Neural progenitor cell (in vitro differentiated cells): ENCODE data around the gene EPB41. TPM values are rescaled to one million over a fixed set of nuclear protein-coding genes. Genes with fewer than 3 reads are reported as not detected.

ENCODE experiments used
- DNase-seq: peaks from one replicate; pipeline ENCODE4 v3.0.0-alpha.2; 2016; ENCODE audit warnings: low spot score
- H2AFZ ChIP-seq: fragments of 200-600 bp; sonication (generic); replicated peaks from 2 replicates; pipeline ENCODE4 v1.6.1; 2016; ENCODE audit warnings: antibody characterized with exemption
- H3F3A ChIP-seq: fragments of 200-600 bp; sonication (generic); 2 replicates; pipeline ENCODE4 v1.6.1; 2016; ENCODE audit warnings: antibody characterized with exemption, low read depth
- H3K27ac ChIP-seq: fragments of 200-600 bp; sonication (generic); 2 replicates; pipeline ENCODE4 v1.5.1; 2016; ENCODE audit warnings: mild to moderate bottlenecking
- H3K27me3 ChIP-seq: fragments of 200-600 bp; sonication (generic); 2 replicates; pipeline ENCODE4 v1.6.1; 2016; ENCODE audit warnings: mild to moderate bottlenecking, moderate library complexity
- H3K36me3 ChIP-seq: fragments of 200-600 bp; sonication (generic); 2 replicates; pipeline ENCODE4 v1.5.1; 2016
- H3K4me1 ChIP-seq: fragments of 200-600 bp; sonication (generic); 2 replicates; pipeline ENCODE4 v1.6.1; 2016; ENCODE audit warnings: mixed run types
- H3K4me2 ChIP-seq: fragments of 200-600 bp; sonication (generic); 2 replicates; pipeline ENCODE4 v1.6.1; 2016
- H3K4me3 ChIP-seq: fragments of 200-600 bp; sonication (generic); 2 replicates; pipeline ENCODE4 v1.5.1; 2016
- H3K79me2 ChIP-seq: fragments of 200-600 bp; sonication (generic); 2 replicates; pipeline ENCODE4 v1.6.1; 2016; ENCODE audit warnings: low read depth
- H3K9ac ChIP-seq: fragments of 200-600 bp; sonication (generic); 2 replicates; pipeline ENCODE4 v1.6.1; 2016
- H3K9me3 ChIP-seq: fragments of 200-600 bp; sonication (generic); 2 replicates; pipeline ENCODE4 v1.5.1; 2016; ENCODE audit warnings: low read depth
- H4K20me1 ChIP-seq: fragments of 200-600 bp; sonication (generic); 2 replicates; pipeline ENCODE4 v1.6.1; 2016; ENCODE audit warnings: low read depth
- H3K27ac Mint-ChIP-seq: 3 replicates; pipeline ENCODE4 v1.8.0; 2021; ENCODE audit warnings: mixed read lengths
- H3K27me3 Mint-ChIP-seq: 2 replicates; pipeline ENCODE4 v1.8.0; 2022; ENCODE audit warnings: low read depth, mild to moderate bottlenecking, inconsistent platforms, moderate library complexity, mixed read lengths; ENCODE audit not compliant: insufficient read depth
- H3K36me3 Mint-ChIP-seq: 3 replicates; pipeline ENCODE4 v1.8.0; 2021; ENCODE audit warnings: mixed read lengths
- H3K4me1 Mint-ChIP-seq: 3 replicates; pipeline ENCODE4 v1.8.0; 2021; ENCODE audit warnings: mixed read lengths
- H3K4me3 Mint-ChIP-seq: 3 replicates; pipeline ENCODE4 v1.8.0; 2021; ENCODE audit warnings: mild to moderate bottlenecking, moderate library complexity, mixed read lengths
- H3K9me3 Mint-ChIP-seq: 3 replicates; pipeline ENCODE4 v1.8.0; 2020; ENCODE audit warnings: mixed read lengths
- EZH2 ChIP-seq: fragments of 200-600 bp; sonication (generic); IDR thresholded peaks from 2 replicates; pipeline ENCODE4 v1.6.1; 2017; ENCODE audit warnings: antibody characterized with exemption, mild to moderate bottlenecking, moderate library complexity
- EZH2phosphoT487 ChIP-seq: fragments of 200-600 bp; sonication (generic); IDR thresholded peaks from 2 replicates; pipeline ENCODE4 v1.6.1; 2017; ENCODE audit warnings: antibody characterized with exemption
- total RNA-seq: library from RNA; depleted of rRNA; stranded (reverse); fragments of >200 nt; gene quantifications from 2 replicates; pipeline ENCODE4 v1.2.3, GENCODE V29; 2015; ENCODE audit warnings: low replicate concordance
- TF ChIP-seq, protein P1 (sequence below): fragments of 200-600 bp; sonication (generic); IDR thresholded peaks from 2 replicates; pipeline ENCODE4 v1.5.1; 2017; ENCODE audit warnings: antibody characterized with exemption, mild to moderate bottlenecking

EPB41 gene
- total RNA-seq, 1 donor from 2014 or later: 211 TPM

DNA sequence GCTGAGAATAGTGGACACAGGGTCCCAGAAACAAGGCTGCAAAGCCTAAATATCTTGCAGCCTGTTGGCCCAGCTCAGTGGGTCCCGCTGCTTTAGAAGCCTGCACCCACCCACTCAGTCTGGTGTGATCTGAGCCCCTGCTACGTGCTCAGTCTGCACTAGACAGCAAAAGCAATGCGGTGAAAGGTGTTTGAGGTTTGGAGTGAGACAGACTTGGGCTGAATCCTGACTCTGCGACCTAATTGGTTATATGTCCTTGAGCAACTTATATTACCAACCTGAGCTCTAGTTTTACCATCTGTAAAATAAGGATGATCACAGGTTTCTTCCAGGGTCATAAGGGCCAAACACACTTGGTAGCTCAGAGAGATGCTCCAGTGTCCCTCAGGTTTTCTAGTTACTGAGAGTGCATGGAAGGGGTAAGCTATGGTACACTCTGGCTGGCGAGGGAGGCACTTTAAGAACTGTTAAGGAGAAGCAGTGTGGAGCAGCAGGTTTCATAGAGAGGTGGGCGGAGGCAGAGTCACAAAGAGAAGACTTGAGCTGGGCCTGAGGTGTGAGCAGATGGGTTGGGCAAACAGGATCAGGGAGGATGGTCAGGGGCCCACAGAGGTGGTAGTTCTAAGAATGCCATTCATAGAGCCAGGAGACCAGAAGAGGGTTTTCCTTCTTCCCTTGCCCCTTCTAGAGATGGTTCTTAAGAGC lies 199.2 kb downstream of the EPB41 start:
- no peak for TF ChIP-seq EZH2
- no peak for TF ChIP-seq EZH2phosphoT487
- TF ChIP-seq, protein P1, sequence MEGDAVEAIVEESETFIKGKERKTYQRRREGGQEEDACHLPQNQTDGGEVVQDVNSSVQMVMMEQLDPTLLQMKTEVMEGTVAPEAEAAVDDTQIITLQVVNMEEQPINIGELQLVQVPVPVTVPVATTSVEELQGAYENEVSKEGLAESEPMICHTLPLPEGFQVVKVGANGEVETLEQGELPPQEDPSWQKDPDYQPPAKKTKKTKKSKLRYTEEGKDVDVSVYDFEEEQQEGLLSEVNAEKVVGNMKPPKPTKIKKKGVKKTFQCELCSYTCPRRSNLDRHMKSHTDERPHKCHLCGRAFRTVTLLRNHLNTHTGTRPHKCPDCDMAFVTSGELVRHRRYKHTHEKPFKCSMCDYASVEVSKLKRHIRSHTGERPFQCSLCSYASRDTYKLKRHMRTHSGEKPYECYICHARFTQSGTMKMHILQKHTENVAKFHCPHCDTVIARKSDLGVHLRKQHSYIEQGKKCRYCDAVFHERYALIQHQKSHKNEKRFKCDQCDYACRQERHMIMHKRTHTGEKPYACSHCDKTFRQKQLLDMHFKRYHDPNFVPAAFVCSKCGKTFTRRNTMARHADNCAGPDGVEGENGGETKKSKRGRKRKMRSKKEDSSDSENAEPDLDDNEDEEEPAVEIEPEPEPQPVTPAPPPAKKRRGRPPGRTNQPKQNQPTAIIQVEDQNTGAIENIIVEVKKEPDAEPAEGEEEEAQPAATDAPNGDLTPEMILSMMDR: no peak
- H3K4me1 ChIP-seq: no peaks in the 10 kb centered on the region
- H2AFZ ChIP-seq: no peak overlapping the region
- no peaks in the 10 kb centered on the region for H3K9me3 ChIP-seq
- H3F3A ChIP-seq: no peaks in the 10 kb centered on the region
- H3K9ac ChIP-seq: no peak overlapping the region
- Mint-ChIP-seq H3K27ac (no peak overlapping the region), H3K4me3 (no peak overlapping the region), H3K36me3 (peaks cover 17% of the 10 kb centered on the region), H3K9me3 (no peaks in the 10 kb centered on the region), H3K27me3 (no peaks in the 10 kb centered on the region), H3K4me1 (no peaks in the 10 kb centered on the region)
- H3K27me3 ChIP-seq: no peaks in the 10 kb centered on the region
- H4K20me1 ChIP-seq: no peaks in the 10 kb centered on the region
- no peak overlapping the region for H3K4me3 ChIP-seq
- no peaks in the 10 kb centered on the region for H3K79me2 ChIP-seq
- H3K36me3 ChIP-seq: no peaks in the 10 kb centered on the region
- H3K4me2 ChIP-seq: no peak overlapping the region
- no peak overlapping the region for H3K27ac ChIP-seq
- no peak for DNase-seq

DNA sequence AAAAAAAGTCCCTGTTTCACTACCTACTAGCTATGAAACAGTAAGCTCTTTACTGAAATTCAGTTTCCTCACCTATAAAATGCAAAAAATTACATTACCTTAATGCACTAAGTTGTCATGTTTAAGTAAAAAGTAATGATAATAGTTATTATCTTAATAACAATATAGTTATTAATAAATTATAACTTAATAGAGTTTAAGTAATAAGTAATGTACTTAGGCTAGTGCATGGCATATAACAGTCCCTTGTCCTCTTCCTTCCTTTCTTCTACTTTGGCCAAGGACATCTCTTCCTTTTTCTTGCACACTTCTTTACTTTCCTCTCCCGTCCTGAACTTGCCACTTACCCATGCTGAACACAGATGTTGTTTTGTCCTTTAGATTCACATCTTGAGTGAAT lies 200.3 kb downstream of the EPB41 start:
- H3K9me3 ChIP-seq: no peaks in the 10 kb centered on the region
- H3K4me2 ChIP-seq: no peak overlapping the region
- no peak overlapping the region for H2AFZ ChIP-seq
- H3K4me1 ChIP-seq: no peaks in the 10 kb centered on the region
- TF ChIP-seq EZH2: no peak
- TF ChIP-seq, protein P1: no peak
- no peak for TF ChIP-seq EZH2phosphoT487
- H4K20me1 ChIP-seq: no peaks in the 10 kb centered on the region
- Mint-ChIP-seq H3K27ac (no peak overlapping the region), H3K4me1 (no peaks in the 10 kb centered on the region), H3K9me3 (no peaks in the 10 kb centered on the region), H3K27me3 (no peaks in the 10 kb centered on the region), H3K4me3 (no peak overlapping the region), H3K36me3 (peaks cover 20% of the 10 kb centered on the region)
- no peaks in the 10 kb centered on the region for H3K36me3 ChIP-seq
- H3K79me2 ChIP-seq: no peaks in the 10 kb centered on the region
- H3F3A ChIP-seq: peaks cover under 1% of the 10 kb centered on the region
- DNase-seq: no peak
- H3K9ac ChIP-seq: no peak overlapping the region
- H3K27ac ChIP-seq: no peak overlapping the region
- no peak overlapping the region for H3K4me3 ChIP-seq
- H3K27me3 ChIP-seq: no peaks in the 10 kb centered on the region

DNA sequence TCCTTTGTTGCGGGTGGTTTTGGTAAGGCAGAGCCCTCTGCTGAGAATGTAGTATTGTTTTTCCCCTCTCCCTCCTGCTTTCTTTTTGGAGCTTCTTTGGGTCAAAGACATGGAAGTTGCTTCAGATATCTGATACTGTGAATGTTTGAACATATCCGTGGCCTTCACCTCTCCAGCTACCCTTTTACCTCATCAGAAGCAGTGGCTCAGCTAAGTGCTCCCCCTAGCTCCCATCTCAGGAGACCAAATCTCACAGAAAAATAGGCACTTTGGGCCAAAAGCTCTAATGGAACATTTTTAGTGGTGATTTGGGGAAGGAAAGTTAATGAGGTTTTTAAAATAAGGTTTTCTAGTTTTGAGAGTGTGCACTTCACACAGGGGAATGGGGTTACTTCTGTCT lies 203.0 kb downstream of the EPB41 start:
- Histone ChIP-seq H3K27ac (no peak overlapping the region), H3K27me3 (peaks cover 26% of the 10 kb centered on the region), H3K4me1 (peaks cover 6% of the 10 kb centered on the region), H3F3A (peaks cover 27% of the 10 kb centered on the region), H3K4me2 (no peak overlapping the region), H4K20me1 (peaks cover 13% of the 10 kb centered on the region), H3K36me3 (no peaks in the 10 kb centered on the region), H3K4me3 (no peak overlapping the region), H2AFZ (no peak overlapping the region), H3K9me3 (no peaks in the 10 kb centered on the region), H3K79me2 (no peaks in the 10 kb centered on the region), H3K9ac (no peak overlapping the region)
- TF ChIP-seq EZH2: no peak
- no peak for TF ChIP-seq EZH2phosphoT487
- TF ChIP-seq, protein P1: no peak
- Mint-ChIP-seq H3K36me3 (peaks cover 14% of the 10 kb centered on the region), H3K4me1 (no peaks in the 10 kb centered on the region), H3K27me3 (peaks cover 6% of the 10 kb centered on the region), H3K9me3 (no peaks in the 10 kb centered on the region), H3K4me3 (no peak overlapping the region), H3K27ac (no peak overlapping the region)
- no peak for DNase-seq
